Stimulated activated CD4-positive, alpha-beta T cell treated with anti-CD3 and anti-CD28 coated beads, Interleukin-4, amount 100 ng/mL, for 24 hours (primary cell): Measurements from ENCODE around the gene DYNLT2B.
A peak's percentile ranks its signal among the peaks of the same experiment; 100 is the strongest.
"Not testable (repeated sequence)": the region's sequence is repeated elsewhere in the genome, so short reads cannot be mapped to it uniquely, and the experiment has no call there.

Source experiments
- DNase-seq: peaks from one replicate; pipeline ENCODE4 v3.0.0-alpha.2; 2020

Gene DYNLT2B

GRCh38 chr3:196323016-196323415, 5.0 kb upstream of the DYNLT2B start:
- DNase-seq = no peak

- DNase-seq = no peak
These were observed 3.1 kb upstream of the DYNLT2B start for GRCh38 chr3:196321162-196321561.

GRCh38 chr3:196320137-196320536, 2.1 kb upstream of the DYNLT2B start:
- no peak for DNase-seq

GRCh38 chr3:196316799-196317686, 997 bp downstream of the DYNLT2B start:
- DNase-seq = not testable (repeated sequence)

DNA sequence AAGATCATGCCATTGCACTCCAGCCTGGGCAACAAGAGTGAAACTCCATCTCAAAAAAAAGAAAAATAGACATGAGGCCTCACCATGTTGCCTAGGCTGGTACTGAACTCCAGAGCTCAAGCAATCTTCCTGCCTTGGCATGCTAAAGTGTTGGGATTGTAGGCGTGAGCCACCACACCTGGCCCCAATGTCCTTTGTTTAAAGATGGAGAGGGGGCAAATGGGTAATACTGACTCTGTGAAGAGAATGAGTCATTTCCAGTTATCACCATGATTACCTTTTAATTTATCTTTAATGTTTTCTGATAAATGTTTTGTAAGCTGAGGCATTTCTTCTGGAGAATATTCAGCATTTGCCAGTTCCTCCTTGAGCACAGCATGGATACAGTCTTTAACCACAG, 2.2 kb downstream of the DYNLT2B start:
- DNase-seq = no peak

GRCh38 chr3:196314597-196314996, 3.4 kb downstream of the DYNLT2B start:
- DNase-seq = no peak

DNA sequence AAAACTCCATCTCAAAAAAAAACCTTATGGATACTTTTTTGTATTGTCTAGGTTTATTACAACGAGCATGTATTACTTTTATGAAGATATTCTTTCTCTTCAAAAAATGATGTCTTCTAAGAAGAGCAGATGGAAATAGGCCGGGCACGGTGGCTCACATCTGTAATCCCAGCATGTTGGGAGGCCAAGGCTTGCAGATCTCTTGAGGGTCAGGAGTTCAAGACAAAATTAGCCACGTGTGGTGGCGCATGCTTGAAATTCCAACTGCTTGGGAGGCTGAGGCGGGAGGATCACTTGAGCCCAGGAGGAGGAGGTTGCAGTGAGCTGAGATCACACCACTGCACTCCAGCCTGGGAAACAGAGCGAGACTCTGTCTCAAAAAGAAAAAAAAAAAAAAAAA, 4.0 kb downstream of the DYNLT2B start:
- DNase-seq = not testable (repeated sequence)

- DNase-seq = not testable (repeated sequence)
These were observed 15.1 kb downstream of the DYNLT2B start for GRCh38 chr3:196302960-196303359.

GRCh38 chr3:196302551-196302950, 15.5 kb downstream of the DYNLT2B start:
- not testable (repeated sequence) for DNase-seq

GRCh38 chr3:196298521-196298920, 19.5 kb downstream of the DYNLT2B start:
- no peak for DNase-seq

- DNase-seq = no peak
These were observed 25.6 kb downstream of the DYNLT2B start for GRCh38 chr3:196292286-196292923.

DNA sequence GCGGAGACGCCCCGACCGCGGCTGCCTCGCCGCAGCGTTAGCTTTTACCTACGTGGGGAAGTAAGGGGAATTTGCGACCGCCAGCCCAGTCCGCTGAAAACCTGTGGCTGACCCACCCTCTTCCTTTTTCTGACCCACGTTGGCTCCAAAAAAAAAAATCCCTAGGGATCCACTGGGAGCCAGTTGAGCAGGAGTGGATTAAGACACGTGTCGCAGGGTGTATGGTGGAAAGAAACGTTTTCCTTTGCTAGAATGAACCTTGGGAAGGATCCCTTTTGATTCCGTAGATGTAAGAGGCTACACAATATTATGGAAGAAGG, 29.9 kb downstream of the DYNLT2B start:
- DNase-seq = no peak

DNA sequence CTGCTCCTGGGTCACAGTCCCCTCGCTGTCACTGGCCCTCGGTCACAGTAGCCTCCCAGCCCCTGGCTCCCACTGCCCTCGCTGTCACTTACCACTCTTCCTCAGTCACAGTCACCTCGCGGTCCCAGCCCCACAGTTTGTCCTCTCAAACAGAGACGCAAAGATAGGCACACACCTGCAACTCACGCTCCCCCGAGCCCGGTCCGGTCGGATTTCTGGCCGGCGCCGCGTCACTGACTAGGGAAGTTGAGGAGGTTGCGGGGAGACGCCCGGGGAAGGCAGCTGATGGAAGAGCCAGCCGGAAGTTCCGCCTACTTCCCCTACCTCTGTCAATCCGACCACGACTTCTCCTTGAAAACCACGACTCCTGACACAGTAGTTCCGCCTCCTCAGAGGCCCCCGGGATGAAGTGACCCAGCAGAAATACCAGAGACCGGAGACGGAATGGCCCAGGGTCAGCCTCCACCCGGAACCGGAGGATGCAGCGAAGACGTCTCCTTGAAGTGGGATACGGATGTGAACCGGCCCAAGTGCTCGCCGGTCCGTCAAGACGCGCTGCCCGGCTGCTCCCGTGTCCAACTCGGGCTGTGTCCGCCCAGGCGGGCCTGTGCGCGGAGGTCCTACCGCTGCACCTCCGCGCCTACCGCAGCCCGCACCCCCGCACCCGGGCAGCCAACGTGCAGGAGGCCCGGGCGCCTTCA, 30.4 kb downstream of the DYNLT2B start, which contains the start of gene PCYT1A:
PCYT1A (minus strand) TSS at position 287 of the 701 bp plus-strand sequence. CDS start 17,195 bp downstream, outside the sequence.
- DNase-seq = peak; percentile 80

- DNase-seq = peak; percentile 28
These were observed 31.0 kb downstream of the DYNLT2B start for GRCh38 chr3:196287090-196287439.

- no peak for DNase-seq
These were observed 33.6 kb downstream of the DYNLT2B start for GRCh38 chr3:196284396-196284795.

- DNase-seq = no peak
These were observed 36.1 kb downstream of the DYNLT2B start for GRCh38 chr3:196281962-196282361.

DNA sequence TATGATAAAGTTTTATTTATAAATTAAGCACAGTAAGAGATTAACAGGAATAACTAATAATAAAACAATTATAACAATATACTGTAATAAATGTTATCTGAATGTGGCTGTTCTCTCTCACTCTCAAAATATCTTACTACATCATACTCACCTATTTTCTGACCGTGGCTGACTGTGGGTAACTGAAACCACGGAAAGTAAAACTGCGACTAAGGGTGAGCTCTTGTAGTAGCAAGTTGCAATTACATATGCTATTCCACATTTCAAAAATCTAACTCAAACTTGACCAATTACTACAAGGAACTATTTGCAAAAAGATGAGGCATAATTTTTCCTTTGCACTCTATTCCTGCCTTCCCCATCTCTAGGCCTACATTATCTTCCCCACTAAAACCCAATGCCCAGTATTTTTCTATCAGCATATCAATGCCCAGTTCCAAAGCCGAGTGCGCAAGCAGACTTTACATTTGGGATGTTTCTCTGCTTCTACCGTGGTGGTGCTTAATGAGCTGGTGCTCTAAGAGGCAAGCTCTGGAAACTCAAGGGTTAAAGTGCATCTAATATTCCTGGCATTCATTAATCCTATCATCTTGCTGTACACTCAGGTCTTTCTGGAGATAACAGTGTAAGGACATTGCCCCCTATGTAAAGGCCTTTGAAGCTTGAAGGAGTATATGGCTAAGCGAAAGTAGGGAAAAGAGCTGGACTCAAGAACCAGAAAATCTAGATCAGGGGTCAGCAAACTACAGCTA, 37.2 kb downstream of the DYNLT2B start:
- no peak for DNase-seq

GRCh38 chr3:196275126-196275525, 42.9 kb downstream of the DYNLT2B start:
- DNase-seq = no peak

- peak; percentile 81 for DNase-seq
These were observed 43.5 kb downstream of the DYNLT2B start for GRCh38 chr3:196274585-196274984.

GRCh38 chr3:196273655-196274054, 44.4 kb downstream of the DYNLT2B start:
- no peak for DNase-seq

DNA sequence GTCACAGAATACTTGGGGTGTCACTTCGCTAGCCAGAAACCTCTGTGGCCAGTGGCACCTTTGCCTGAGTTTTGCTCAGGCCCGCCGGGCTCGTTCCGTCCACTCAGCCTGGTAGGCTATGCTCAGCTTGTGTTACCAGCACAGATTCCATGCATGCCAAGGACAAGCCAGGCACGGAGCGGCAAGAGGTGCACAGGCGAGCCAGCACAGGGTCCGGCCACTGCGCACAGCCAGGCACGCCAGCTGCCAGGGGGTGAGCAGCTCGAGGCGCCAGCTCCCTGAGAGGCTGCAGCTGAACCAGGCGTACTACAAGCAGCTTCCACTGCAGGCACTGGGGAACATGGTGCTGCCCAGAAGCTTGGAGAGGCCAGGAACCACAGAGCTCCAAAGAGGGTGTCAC, 45.2 kb downstream of the DYNLT2B start:
- no peak for DNase-seq

GRCh38 chr3:196270499-196270898, 47.5 kb downstream of the DYNLT2B start:
- DNase-seq = no peak
